Neural progenitor cell (in vitro differentiated cells): ENCODE measurements around the gene TCOF1. TPM values are rescaled to one million over a fixed set of nuclear protein-coding genes. Genes with fewer than 3 reads are reported as not detected.

Experiments used
- DNase-seq: peaks from one replicate; pipeline ENCODE4 v3.0.0-alpha.2; 2016; ENCODE audit warnings: low spot score
- H2AFZ ChIP-seq: fragments of 200-600 bp; sonication (generic); replicated peaks from 2 replicates; pipeline ENCODE4 v1.6.1; 2016; ENCODE audit warnings: antibody characterized with exemption
- H3F3A ChIP-seq: fragments of 200-600 bp; sonication (generic); 2 replicates; pipeline ENCODE4 v1.6.1; 2016; ENCODE audit warnings: antibody characterized with exemption, low read depth
- H3K27ac ChIP-seq: fragments of 200-600 bp; sonication (generic); 2 replicates; pipeline ENCODE4 v1.5.1; 2016; ENCODE audit warnings: mild to moderate bottlenecking
- H3K27me3 ChIP-seq: fragments of 200-600 bp; sonication (generic); 2 replicates; pipeline ENCODE4 v1.6.1; 2016; ENCODE audit warnings: mild to moderate bottlenecking, moderate library complexity
- H3K36me3 ChIP-seq: fragments of 200-600 bp; sonication (generic); 2 replicates; pipeline ENCODE4 v1.5.1; 2016
- H3K4me1 ChIP-seq: fragments of 200-600 bp; sonication (generic); 2 replicates; pipeline ENCODE4 v1.6.1; 2016; ENCODE audit warnings: mixed run types
- H3K4me2 ChIP-seq: fragments of 200-600 bp; sonication (generic); 2 replicates; pipeline ENCODE4 v1.6.1; 2016
- H3K4me3 ChIP-seq: fragments of 200-600 bp; sonication (generic); 2 replicates; pipeline ENCODE4 v1.5.1; 2016
- H3K79me2 ChIP-seq: fragments of 200-600 bp; sonication (generic); 2 replicates; pipeline ENCODE4 v1.6.1; 2016; ENCODE audit warnings: low read depth
- H3K9ac ChIP-seq: fragments of 200-600 bp; sonication (generic); 2 replicates; pipeline ENCODE4 v1.6.1; 2016
- H3K9me3 ChIP-seq: fragments of 200-600 bp; sonication (generic); 2 replicates; pipeline ENCODE4 v1.5.1; 2016; ENCODE audit warnings: low read depth
- H4K20me1 ChIP-seq: fragments of 200-600 bp; sonication (generic); 2 replicates; pipeline ENCODE4 v1.6.1; 2016; ENCODE audit warnings: low read depth
- H3K27ac Mint-ChIP-seq: 3 replicates; pipeline ENCODE4 v1.8.0; 2021; ENCODE audit warnings: mixed read lengths
- H3K27me3 Mint-ChIP-seq: 2 replicates; pipeline ENCODE4 v1.8.0; 2022; ENCODE audit warnings: low read depth, mild to moderate bottlenecking, inconsistent platforms, moderate library complexity, mixed read lengths; ENCODE audit not compliant: insufficient read depth
- H3K36me3 Mint-ChIP-seq: 3 replicates; pipeline ENCODE4 v1.8.0; 2021; ENCODE audit warnings: mixed read lengths
- H3K4me1 Mint-ChIP-seq: 3 replicates; pipeline ENCODE4 v1.8.0; 2021; ENCODE audit warnings: mixed read lengths
- H3K4me3 Mint-ChIP-seq: 3 replicates; pipeline ENCODE4 v1.8.0; 2021; ENCODE audit warnings: mild to moderate bottlenecking, moderate library complexity, mixed read lengths
- H3K9me3 Mint-ChIP-seq: 3 replicates; pipeline ENCODE4 v1.8.0; 2020; ENCODE audit warnings: mixed read lengths
- CTCF ChIP-seq: fragments of 200-600 bp; sonication (generic); IDR thresholded peaks from 2 replicates; pipeline ENCODE4 v1.5.1; 2017; ENCODE audit warnings: antibody characterized with exemption, mild to moderate bottlenecking
- EZH2 ChIP-seq: fragments of 200-600 bp; sonication (generic); IDR thresholded peaks from 2 replicates; pipeline ENCODE4 v1.6.1; 2017; ENCODE audit warnings: antibody characterized with exemption, mild to moderate bottlenecking, moderate library complexity
- EZH2phosphoT487 ChIP-seq: fragments of 200-600 bp; sonication (generic); IDR thresholded peaks from 2 replicates; pipeline ENCODE4 v1.6.1; 2017; ENCODE audit warnings: antibody characterized with exemption
- total RNA-seq: library from RNA; depleted of rRNA; stranded (reverse); fragments of >200 nt; gene quantifications from 2 replicates; pipeline ENCODE4 v1.2.3, GENCODE V29; 2015; ENCODE audit warnings: low replicate concordance

TCOF1 gene
- total RNA-seq, 1 donor from 2014 or later: 37.9 TPM

DNA sequence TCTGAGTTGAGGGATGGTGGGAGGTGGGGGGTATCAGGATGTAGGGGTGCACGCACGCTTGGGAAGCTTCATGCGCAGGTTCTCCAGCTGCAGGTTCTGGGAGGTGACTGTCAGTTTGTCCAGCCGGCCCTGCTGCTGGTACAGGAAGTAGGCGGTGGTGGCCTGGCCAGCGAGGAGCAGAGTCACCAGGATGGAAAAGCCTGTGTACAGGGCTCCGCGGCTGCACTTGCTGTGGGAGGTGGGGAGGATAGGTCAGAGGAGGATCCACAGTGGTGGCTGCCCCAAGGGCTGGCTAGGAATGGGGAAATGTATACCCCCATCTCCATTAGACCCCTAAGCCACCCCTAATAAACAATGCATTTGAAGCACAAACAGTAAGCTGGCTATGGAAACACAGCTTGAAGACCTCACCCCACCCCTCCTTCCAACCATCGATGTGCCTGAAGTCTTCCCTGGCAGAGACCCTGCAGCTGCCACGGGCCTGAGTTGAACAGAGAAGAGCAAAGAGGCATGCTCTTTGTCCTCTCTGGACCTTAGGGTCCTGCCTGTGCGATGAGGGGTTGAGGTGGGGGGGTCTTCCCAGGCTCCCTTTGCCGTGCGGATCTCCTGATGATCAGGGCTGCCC is 49.7 kb downstream of the TCOF1 start:
- Histone ChIP-seq H2AFZ (no peak overlapping the region), H3K4me1 (peaks cover 6% of the 10 kb centered on the region), H4K20me1 (no peaks in the 10 kb centered on the region), H3K36me3 (no peaks in the 10 kb centered on the region), H3K27me3 (no peaks in the 10 kb centered on the region), H3K9me3 (no peaks in the 10 kb centered on the region), H3F3A (peaks cover 18% of the 10 kb centered on the region), H3K9ac (no peak overlapping the region), H3K27ac (no peak overlapping the region), H3K79me2 (no peaks in the 10 kb centered on the region), H3K4me3 (no peak overlapping the region), H3K4me2 (no peak overlapping the region)
- no peak for DNase-seq
- Mint-ChIP-seq H3K27me3 (peaks cover 5% of the 10 kb centered on the region), H3K27ac (no peak overlapping the region), H3K36me3 (peaks cover 3% of the 10 kb centered on the region), H3K4me3 (no peak overlapping the region), H3K9me3 (no peaks in the 10 kb centered on the region), H3K4me1 (peaks cover 11% of the 10 kb centered on the region)
- no peak for TF ChIP-seq EZH2phosphoT487
- no peak for TF ChIP-seq EZH2
- TF ChIP-seq CTCF: no peak

- Mint-ChIP-seq H3K4me1 (peaks cover 22% of the 10 kb centered on the region), H3K9me3 (no peaks in the 10 kb centered on the region), H3K27me3 (peaks cover 5% of the 10 kb centered on the region), H3K27ac (no peak overlapping the region), H3K36me3 (no peaks in the 10 kb centered on the region), H3K4me3 (no peak overlapping the region)
- no peaks in the 10 kb centered on the region for H3K36me3 ChIP-seq
- H3K9ac ChIP-seq: no peak overlapping the region
- H3K9me3 ChIP-seq: no peaks in the 10 kb centered on the region
- no peak overlapping the region for H3K27ac ChIP-seq
- TF ChIP-seq EZH2 (no peak), EZH2phosphoT487 (no peak), CTCF (no peak)
- no peaks in the 10 kb centered on the region for H3K27me3 ChIP-seq
- peaks cover 29% of the 10 kb centered on the region for H3F3A ChIP-seq
- no peaks in the 10 kb centered on the region for H3K79me2 ChIP-seq
- no peak for DNase-seq
- no peak overlapping the region for H3K4me3 ChIP-seq
- H3K4me2 ChIP-seq: no peak overlapping the region
- peaks cover 18% of the 10 kb centered on the region for H3K4me1 ChIP-seq
- no peak overlapping the region for H2AFZ ChIP-seq
- H4K20me1 ChIP-seq: no peaks in the 10 kb centered on the region
Observed at GRCh38 chr5:150408231-150408943, 50.9 kb downstream of the TCOF1 start.

DNA sequence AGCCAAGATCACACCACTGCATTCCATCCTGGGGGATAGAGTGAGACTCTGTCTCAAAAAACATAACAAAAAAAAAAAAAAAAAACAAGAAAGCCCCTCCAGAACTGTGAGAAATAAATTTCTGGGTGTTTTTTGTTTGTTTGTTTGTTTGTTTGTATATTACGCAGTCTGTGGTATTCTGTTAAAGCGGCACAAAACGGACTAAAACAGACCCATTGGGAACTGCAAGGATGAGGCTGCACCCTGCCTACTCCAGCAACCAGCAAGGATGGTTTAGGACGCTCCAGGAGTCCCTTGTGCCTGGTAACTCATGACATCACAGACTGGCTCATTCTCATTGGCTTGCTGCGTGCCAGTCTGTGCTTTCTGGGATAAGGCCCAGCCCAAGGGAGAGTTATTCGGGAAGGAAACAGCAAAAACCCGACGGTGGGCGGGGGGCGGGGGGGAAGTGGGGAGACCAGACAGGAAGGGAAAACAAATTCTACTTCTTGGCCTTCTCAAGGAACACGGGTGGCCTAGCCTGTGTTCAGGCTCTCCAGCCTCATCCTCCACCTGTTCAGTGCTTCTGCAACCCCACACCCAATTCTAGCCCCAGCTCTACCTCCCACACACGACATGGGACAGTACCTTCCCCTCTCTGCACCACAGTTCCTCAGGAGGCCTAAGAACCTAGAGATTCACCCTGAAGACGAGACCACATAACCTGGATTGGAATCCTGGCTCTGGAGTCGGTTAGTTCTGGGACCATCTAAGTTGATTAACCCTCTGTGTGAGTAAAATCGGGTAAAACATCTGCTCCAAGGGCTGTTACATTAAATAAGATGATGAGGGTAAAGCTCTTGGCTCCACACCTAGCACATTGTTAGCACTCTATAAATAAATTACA is 52.4 kb downstream of the TCOF1 start:
- peak; percentile 90 for DNase-seq
- Mint-ChIP-seq H3K36me3 (no peaks in the 10 kb centered on the region), H3K27me3 (peaks cover 5% of the 10 kb centered on the region), H3K27ac (peak overlapping the region; percentile 21), H3K4me3 (peak overlapping the region; percentile 22), H3K9me3 (no peaks in the 10 kb centered on the region), H3K4me1 (peaks cover 27% of the 10 kb centered on the region)
- TF ChIP-seq CTCF (no peak), EZH2phosphoT487 (no peak), EZH2 (no peak)
- H3K36me3 ChIP-seq: no peaks in the 10 kb centered on the region
- H3F3A ChIP-seq: peaks cover 32% of the 10 kb centered on the region
- H2AFZ ChIP-seq: peak overlapping the region; percentile 65
- no peaks in the 10 kb centered on the region for H3K9me3 ChIP-seq
- peaks cover 20% of the 10 kb centered on the region for H3K4me1 ChIP-seq
- no peak overlapping the region for H3K27ac ChIP-seq
- no peaks in the 10 kb centered on the region for H4K20me1 ChIP-seq
- H3K9ac ChIP-seq: no peak overlapping the region
- H3K4me2 ChIP-seq: peak overlapping the region; percentile 61
- no peaks in the 10 kb centered on the region for H3K79me2 ChIP-seq
- H3K27me3 ChIP-seq: no peaks in the 10 kb centered on the region
- H3K4me3 ChIP-seq: no peak overlapping the region
